ENCODE measurements around the gene PPP4C.

Gene PPP4C

DNA sequence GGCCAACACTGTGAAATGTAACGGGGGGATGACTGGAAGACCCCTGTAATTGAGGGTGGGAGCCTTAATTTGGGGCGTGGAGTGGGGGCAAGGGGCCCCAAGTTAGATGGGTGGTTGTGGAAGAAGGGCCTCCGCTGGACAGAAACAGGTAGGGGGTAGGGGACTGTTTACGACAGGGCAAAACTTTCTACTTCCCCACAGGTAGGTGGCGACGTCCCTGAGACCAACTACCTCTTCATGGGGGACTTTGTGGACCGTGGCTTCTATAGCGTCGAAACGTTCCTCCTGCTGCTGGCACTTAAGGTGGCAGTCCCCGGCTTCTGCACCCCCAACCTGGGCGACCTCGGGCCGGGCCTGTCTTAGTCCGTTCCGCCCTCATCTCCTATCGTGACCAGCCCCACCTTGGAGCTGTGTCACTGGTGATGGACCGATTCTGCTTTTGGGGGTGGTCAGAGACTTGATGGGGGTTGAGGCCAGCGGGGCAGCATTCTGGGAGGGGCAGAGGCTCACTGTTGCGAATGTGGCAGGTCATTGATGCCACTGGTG, 6.8 kb downstream of the PPP4C start:
- TF ChIP-seq CTCF (IDR thresholded peaks at IDR 0.05; ENCODE audit: low read depth, low read length, missing control alignments): peak; percentile 7
- no peak overlapping the region for H3K4me3 ChIP-seq (ENCODE audit: low read depth, low read length)
- DNase-seq (ENCODE audit: low read depth): no peak

- no peak overlapping the region for H3K4me3 ChIP-seq (ENCODE audit: low read depth, low read length)
- TF ChIP-seq CTCF (IDR thresholded peaks at IDR 0.05; ENCODE audit: low read depth, low read length, missing control alignments): no peak
- DNase-seq (ENCODE audit: low read depth): no peak
These were observed 7.6 kb downstream of the PPP4C start for GRCh38 chr16:30083216-30084055.

- DNase-seq (ENCODE audit: low read depth): no peak
- H3K4me3 ChIP-seq (ENCODE audit: low read depth, low read length): no peak overlapping the region
- no peak for TF ChIP-seq CTCF (IDR thresholded peaks at IDR 0.05; ENCODE audit: low read depth, low read length, missing control alignments)
These were observed 8.5 kb downstream of the PPP4C start for GRCh38 chr16:30084096-30084815.

GRCh38 chr16:30084816-30085159, 9.0 kb downstream of the PPP4C start:
- no peak for TF ChIP-seq CTCF (IDR thresholded peaks at IDR 0.05; ENCODE audit: low read depth, low read length, missing control alignments)
- no peak for DNase-seq (ENCODE audit: low read depth)
- H3K4me3 ChIP-seq (ENCODE audit: low read depth, low read length): no peak overlapping the region

GRCh38 chr16:30085247-30085646, 9.5 kb downstream of the PPP4C start:
- TF ChIP-seq CTCF (IDR thresholded peaks at IDR 0.05; ENCODE audit: low read depth, low read length, missing control alignments): no peak
- DNase-seq (ENCODE audit: low read depth): no peak
- H3K4me3 ChIP-seq (ENCODE audit: low read depth, low read length): no peak overlapping the region

DNA sequence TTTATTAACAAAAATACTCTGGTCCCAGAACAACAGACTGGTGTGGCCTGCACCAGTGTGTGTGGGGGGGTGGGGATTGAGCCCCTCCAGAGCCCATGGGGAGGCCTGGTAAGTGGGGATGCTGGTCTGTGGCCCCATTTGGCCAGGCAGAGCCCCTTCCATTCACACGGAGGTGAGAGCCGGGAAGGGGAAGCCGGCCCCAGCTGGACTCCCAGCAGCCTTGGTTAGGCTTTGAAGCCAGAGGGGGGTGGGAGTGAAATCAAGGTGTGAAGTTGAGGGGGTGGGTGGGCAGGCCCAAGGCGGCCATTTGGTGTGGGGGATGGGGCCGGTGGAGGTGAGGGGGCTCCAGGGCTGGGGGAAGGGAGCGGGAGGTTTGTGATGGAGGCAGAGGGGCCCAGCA, 10.0 kb downstream of the PPP4C start:
- H3K4me3 ChIP-seq (ENCODE audit: low read depth, low read length): no peak overlapping the region
- DNase-seq (ENCODE audit: low read depth): no peak
- no peak for TF ChIP-seq CTCF (IDR thresholded peaks at IDR 0.05; ENCODE audit: low read depth, low read length, missing control alignments)
